ENCODE measurements around the gene OVCA2.

Gene OVCA2

DNA sequence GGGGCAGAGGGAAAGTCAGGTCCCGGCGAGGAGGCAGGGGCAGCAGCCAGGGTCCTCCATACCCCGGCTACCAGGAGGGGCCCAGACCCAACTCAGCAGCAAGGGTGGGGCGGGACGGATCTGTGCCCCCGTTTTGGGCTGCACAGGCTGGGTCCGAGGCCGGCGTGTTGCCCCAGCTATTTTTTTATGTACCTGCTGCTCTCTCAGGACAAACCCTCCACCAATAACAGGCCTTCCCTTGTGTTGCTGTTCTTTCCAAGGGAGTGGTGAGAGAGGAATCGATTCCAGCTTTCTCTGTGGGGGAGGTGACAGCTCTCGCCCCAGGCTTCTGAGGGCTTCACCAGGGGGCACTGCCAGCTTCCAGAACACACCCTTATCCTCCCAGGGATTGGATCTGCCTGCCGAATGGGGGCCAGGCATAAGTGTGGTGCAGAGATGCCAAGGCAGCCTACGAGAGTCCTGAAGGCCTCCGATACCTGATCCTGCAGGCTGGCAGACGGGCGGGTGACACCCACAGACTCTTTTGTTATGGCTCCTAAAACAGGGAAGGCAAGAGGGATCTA is 39.0 kb upstream of the OVCA2 start:
- Histone ChIP-seq H3K27ac (ENCODE audit: low read depth, low read length, poor library complexity, severe bottlenecking) (no peak overlapping the region), H3K36me3 (ENCODE audit: insufficient read depth, low read length) (no peaks in the 10 kb centered on the region), H3K79me2 (ENCODE audit: insufficient read depth, low read length) (no peaks in the 10 kb centered on the region), H3K4me2 (ENCODE audit: low read length) (no peak overlapping the region), H2AFZ (ENCODE audit: low read length) (no peak overlapping the region), H3K4me1 (ENCODE audit: insufficient read depth, low read length, severe bottlenecking) (no peaks in the 10 kb centered on the region), H3K9ac (ENCODE audit: low read length) (no peak overlapping the region), H3K27me3 (ENCODE audit: insufficient read depth, low read length) (no peaks in the 10 kb centered on the region; the same call in 1 of the 2 replicates), H3K9me3 (ENCODE audit: low read length) (no peaks in the 10 kb centered on the region), H3K9me2 (ENCODE audit: low read depth, low read length) (no peaks in the 10 kb centered on the region), H3F3A (ENCODE audit: insufficient read depth, low read length) (no peaks in the 10 kb centered on the region), H4K20me1 (ENCODE audit: insufficient read depth, low read length) (no peaks in the 10 kb centered on the region), H3K4me3 (ENCODE audit: low read depth, low read length, poor library complexity, severe bottlenecking) (no peak overlapping the region)
- no peak for TF ChIP-seq EZH2 (IDR thresholded peaks at IDR 0.05; ENCODE audit: borderline replicate concordance, low read length)
- TF ChIP-seq, protein P1, sequence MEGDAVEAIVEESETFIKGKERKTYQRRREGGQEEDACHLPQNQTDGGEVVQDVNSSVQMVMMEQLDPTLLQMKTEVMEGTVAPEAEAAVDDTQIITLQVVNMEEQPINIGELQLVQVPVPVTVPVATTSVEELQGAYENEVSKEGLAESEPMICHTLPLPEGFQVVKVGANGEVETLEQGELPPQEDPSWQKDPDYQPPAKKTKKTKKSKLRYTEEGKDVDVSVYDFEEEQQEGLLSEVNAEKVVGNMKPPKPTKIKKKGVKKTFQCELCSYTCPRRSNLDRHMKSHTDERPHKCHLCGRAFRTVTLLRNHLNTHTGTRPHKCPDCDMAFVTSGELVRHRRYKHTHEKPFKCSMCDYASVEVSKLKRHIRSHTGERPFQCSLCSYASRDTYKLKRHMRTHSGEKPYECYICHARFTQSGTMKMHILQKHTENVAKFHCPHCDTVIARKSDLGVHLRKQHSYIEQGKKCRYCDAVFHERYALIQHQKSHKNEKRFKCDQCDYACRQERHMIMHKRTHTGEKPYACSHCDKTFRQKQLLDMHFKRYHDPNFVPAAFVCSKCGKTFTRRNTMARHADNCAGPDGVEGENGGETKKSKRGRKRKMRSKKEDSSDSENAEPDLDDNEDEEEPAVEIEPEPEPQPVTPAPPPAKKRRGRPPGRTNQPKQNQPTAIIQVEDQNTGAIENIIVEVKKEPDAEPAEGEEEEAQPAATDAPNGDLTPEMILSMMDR (IDR thresholded peaks at IDR 0.05; ENCODE audit: low read length): no peak

DNA sequence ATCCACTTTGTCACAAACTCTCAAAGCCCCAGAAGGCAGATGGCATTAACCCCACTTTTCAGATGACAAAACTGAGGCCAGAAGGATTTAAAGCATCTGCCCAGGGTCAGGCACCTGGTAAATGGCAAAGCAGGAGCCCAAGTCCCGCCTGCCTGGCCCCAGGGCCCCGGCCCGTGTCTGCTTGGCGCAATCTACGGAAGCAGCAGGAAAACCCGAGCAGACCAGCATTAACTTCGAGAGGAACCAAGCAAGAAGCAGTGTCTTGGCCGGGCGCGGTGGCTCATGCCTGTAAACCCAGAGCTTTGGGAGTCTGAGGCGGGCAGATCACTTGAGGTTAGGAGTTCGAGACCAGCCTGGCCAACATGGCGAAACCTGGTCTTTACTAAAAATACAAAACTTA is 38.3 kb upstream of the OVCA2 start:
- H3K79me2 ChIP-seq (ENCODE audit: insufficient read depth, low read length): no peaks in the 10 kb centered on the region
- no peaks in the 10 kb centered on the region for H3K9me2 ChIP-seq (ENCODE audit: low read depth, low read length)
- no peak overlapping the region for H3K9ac ChIP-seq (ENCODE audit: low read length)
- TF ChIP-seq, protein P1 (IDR thresholded peaks at IDR 0.05; ENCODE audit: low read length): no peak
- TF ChIP-seq EZH2 (IDR thresholded peaks at IDR 0.05; ENCODE audit: borderline replicate concordance, low read length): no peak
- H3K27me3 ChIP-seq (ENCODE audit: insufficient read depth, low read length): peaks cover 2% of the 10 kb centered on the region; the same call in 1 of the 2 replicates
- no peak overlapping the region for H2AFZ ChIP-seq (ENCODE audit: low read length)
- no peak overlapping the region for H3K27ac ChIP-seq (ENCODE audit: low read depth, low read length, poor library complexity, severe bottlenecking)
- H3K36me3 ChIP-seq (ENCODE audit: insufficient read depth, low read length): no peaks in the 10 kb centered on the region
- no peaks in the 10 kb centered on the region for H4K20me1 ChIP-seq (ENCODE audit: insufficient read depth, low read length)
- no peaks in the 10 kb centered on the region for H3F3A ChIP-seq (ENCODE audit: insufficient read depth, low read length)
- no peaks in the 10 kb centered on the region for H3K4me1 ChIP-seq (ENCODE audit: insufficient read depth, low read length, severe bottlenecking)
- no peak overlapping the region for H3K4me3 ChIP-seq (ENCODE audit: low read depth, low read length, poor library complexity, severe bottlenecking)
- H3K9me3 ChIP-seq (ENCODE audit: low read length): no peaks in the 10 kb centered on the region
- H3K4me2 ChIP-seq (ENCODE audit: low read length): no peak overlapping the region

DNA sequence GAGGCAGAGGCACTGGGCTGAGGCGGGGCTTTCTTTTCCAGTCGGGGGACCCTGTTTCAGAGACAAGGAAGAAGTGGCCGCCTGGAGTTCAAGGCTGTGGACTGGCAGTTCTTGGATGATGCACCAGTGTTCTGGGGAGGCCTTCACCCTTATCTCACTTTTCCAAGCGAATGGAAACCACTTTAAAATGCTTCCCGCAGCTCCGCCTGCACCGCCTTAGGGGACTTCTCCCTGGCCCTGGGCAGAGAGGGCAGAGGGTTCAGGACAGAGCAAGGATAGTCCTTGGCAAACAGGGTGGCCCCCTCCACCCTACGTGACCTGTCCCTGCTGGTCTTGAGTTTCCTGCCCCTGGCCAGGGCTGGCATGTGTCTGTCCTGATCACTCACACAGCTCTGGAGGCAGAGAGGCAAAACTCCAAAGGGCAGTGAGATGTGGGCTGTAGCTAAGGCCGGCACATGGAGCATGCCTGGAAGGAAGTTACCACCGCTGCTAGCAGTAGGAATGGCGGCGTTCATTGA is 37.3 kb upstream of the OVCA2 start:
- H3K4me3 ChIP-seq (ENCODE audit: low read depth, low read length, poor library complexity, severe bottlenecking): no peak overlapping the region
- no peak overlapping the region for H2AFZ ChIP-seq (ENCODE audit: low read length)
- no peaks in the 10 kb centered on the region for H3K9me2 ChIP-seq (ENCODE audit: low read depth, low read length)
- no peak for TF ChIP-seq EZH2 (IDR thresholded peaks at IDR 0.05; ENCODE audit: borderline replicate concordance, low read length)
- TF ChIP-seq, protein P1 (IDR thresholded peaks at IDR 0.05; ENCODE audit: low read length): no peak
- H3K27ac ChIP-seq (ENCODE audit: low read depth, low read length, poor library complexity, severe bottlenecking): no peak overlapping the region
- H3K36me3 ChIP-seq (ENCODE audit: insufficient read depth, low read length): no peaks in the 10 kb centered on the region
- H3K4me1 ChIP-seq (ENCODE audit: insufficient read depth, low read length, severe bottlenecking): no peaks in the 10 kb centered on the region
- peaks cover 7% of the 10 kb centered on the region; the same call in 1 of the 2 replicates for H3K27me3 ChIP-seq (ENCODE audit: insufficient read depth, low read length)
- H3K9ac ChIP-seq (ENCODE audit: low read length): no peak overlapping the region
- H3K9me3 ChIP-seq (ENCODE audit: low read length): no peaks in the 10 kb centered on the region
- H3F3A ChIP-seq (ENCODE audit: insufficient read depth, low read length): no peaks in the 10 kb centered on the region
- H3K79me2 ChIP-seq (ENCODE audit: insufficient read depth, low read length): no peaks in the 10 kb centered on the region
- H4K20me1 ChIP-seq (ENCODE audit: insufficient read depth, low read length): no peaks in the 10 kb centered on the region
- H3K4me2 ChIP-seq (ENCODE audit: low read length): no peak overlapping the region

Data from OCI-LY1 (cell line).